HepG2 (cell line): ENCODE data around the gene AHCYL2. TPM values are rescaled to one million over a fixed set of nuclear protein-coding genes. Genes with fewer than 3 reads are reported as not detected.
A peak's percentile ranks its signal among the peaks of the same experiment; 100 is the strongest.

Experiments used
- HDAC2 ChIP-seq: sonication (generic); formaldehyde crosslinking; IDR thresholded peaks from 2 replicates; pipeline ENCODE4 v1.4.0; 2020; ENCODE audit warnings: missing genetic modification reagents
- NR1H2 ChIP-seq: sonication (generic); formaldehyde crosslinking; IDR thresholded peaks from 2 replicates; pipeline ENCODE4 v1.8.1; 2022; ENCODE audit warnings: low read depth, missing genetic modification reagents, borderline replicate concordance
- RFXAP ChIP-seq: sonication (generic); formaldehyde crosslinking; IDR thresholded peaks from 2 replicates; pipeline ENCODE4 v1.4.0; 2020; ENCODE audit warnings: missing genetic modification reagents, borderline replicate concordance
- RXRA ChIP-seq: sonication (generic); formaldehyde crosslinking; IDR thresholded peaks from 2 replicates; pipeline ENCODE4 v1.5.1; 2020; ENCODE audit warnings: missing genetic modification reagents
- SIN3A ChIP-seq: IDR thresholded peaks from 2 replicates; pipeline ENCODE4 v1.6.1; 2011; ENCODE audit warnings: low read depth, mild to moderate bottlenecking, control low read depth, low read length, borderline replicate concordance
- SP1 ChIP-seq, 2 experiments: fragments of 450-650 bp in 1 of 2; sonication (generic) in 1 of 2; formaldehyde crosslinking in 1 of 2; IDR thresholded peaks; 2 replicates each; pipeline versions ENCODE4 v1.4.0 to v1.6.1; 2016 to 2020; ENCODE audit warnings: missing genetic modification reagents in 1 of 2
- STAG1 ChIP-seq: sonication (generic); formaldehyde crosslinking; IDR thresholded peaks from 2 replicates; pipeline ENCODE4 v1.4.0; 2020; ENCODE audit warnings: missing genetic modification reagents
- XRCC5 ChIP-seq: fragments of 200-400 bp; formaldehyde crosslinking; optimal IDR thresholded peaks from 2 replicates; pipeline ENCODE3; 2017; ENCODE audit warnings: mild to moderate bottlenecking, low read length
- ZBTB7B ChIP-seq: sonication (generic); formaldehyde crosslinking; IDR thresholded peaks from 2 replicates; pipeline ENCODE4 v1.4.0; 2020; ENCODE audit warnings: missing genetic modification reagents
- ZKSCAN8 ChIP-seq: IDR thresholded peaks from 2 replicates; pipeline ENCODE4 v1.6.1; 2016; ENCODE audit warnings: borderline replicate concordance, missing genetic modification reagents, missing compliant biosample characterization
- ZNF263 ChIP-seq: sonication (generic); formaldehyde crosslinking; IDR thresholded peaks from 2 replicates; pipeline ENCODE4 v1.4.0; 2020; ENCODE audit warnings: missing genetic modification reagents
- ZNF672 ChIP-seq: sonication (generic); formaldehyde crosslinking; IDR thresholded peaks from 2 replicates; pipeline ENCODE4 v1.8.1; 2022; ENCODE audit warnings: missing genetic modification reagents
- ZNF674 ChIP-seq: sonication (generic); formaldehyde crosslinking; IDR thresholded peaks from 2 replicates; pipeline ENCODE4 v1.5.0; 2020; ENCODE audit warnings: low read depth, mild to moderate bottlenecking, missing genetic modification reagents
- ZNF747 ChIP-seq: sonication (generic); formaldehyde crosslinking; IDR thresholded peaks from 2 replicates; pipeline ENCODE4 v1.8.1; 2023; ENCODE audit warnings: missing genetic modification reagents, mild to moderate bottlenecking, borderline replicate concordance
- polyA plus RNA-seq, 8 experiments: library from polyadenylated mRNA; depleted of rRNA in 3 of 8; stranded (reverse) in 7 of 8; unstranded in 1 of 8; fragments of >200 nt; fragmentation: Illumina TruSeq in 4 of 8; extraction: Trizol in 4 of 8; gene quantifications; 2 replicates each; pipeline versions ENCODE4 v1.2.1 to v1.2.3, GENCODE V29; 2011 to 2016; ENCODE audit warnings: low read depth in 4 of 8, missing spikeins in 1 of 8, mixed read lengths in 1 of 8; ENCODE audit not compliant: insufficient read depth in 1 of 8
- total RNA-seq, 5 experiments: library from RNA; depleted of rRNA; stranded (reverse); fragments of >200 nt; fragmentation: Illumina TruSeq; extraction: Trizol; gene quantifications; 2 replicates each; pipeline ENCODE4 v1.2.3, GENCODE V29; 2016; ENCODE audit warnings: low read depth in 1 of 5
- TF ChIP-seq, protein P1 (sequence below), 2 experiments: sonication (generic) in 1 of 2; formaldehyde crosslinking in 1 of 2; IDR thresholded peaks; 2 replicates each; pipeline versions ENCODE4 v1.4.0 to v1.6.1; 2018 to 2020; ENCODE audit warnings: missing genetic modification reagents in 2 of 2, borderline replicate concordance in 1 of 2, low read depth in 1 of 2, mild to moderate bottlenecking in 1 of 2, missing biosample characterization in 1 of 2
- TF ChIP-seq, protein P2 (sequence below): sonication (generic); formaldehyde crosslinking; IDR thresholded peaks from 2 replicates; pipeline ENCODE4 v1.9.0; 2021; ENCODE audit warnings: missing genetic modification reagents, borderline replicate concordance
- TF ChIP-seq, protein P3 (sequence below): sonication (generic); formaldehyde crosslinking; IDR thresholded peaks from 2 replicates; pipeline ENCODE4 v1.4.0; 2020; ENCODE audit warnings: missing genetic modification reagents, mild to moderate bottlenecking, borderline replicate concordance
- TF ChIP-seq, protein P4 (sequence below): sonication (generic); formaldehyde crosslinking; IDR thresholded peaks from 2 replicates; pipeline ENCODE4 v1.4.0; 2020; ENCODE audit warnings: missing genetic modification reagents
- TF ChIP-seq, protein P5 (sequence below): sonication (generic); formaldehyde crosslinking; IDR thresholded peaks from 2 replicates; pipeline ENCODE4 v1.8.0; 2022; ENCODE audit warnings: low read depth, missing genetic modification reagents
- TF ChIP-seq, protein P6 (sequence below): IDR thresholded peaks from 2 replicates; pipeline ENCODE4 v1.6.1; 2016; ENCODE audit warnings: mild to moderate bottlenecking, missing biosample characterization, missing genetic modification reagents

Gene AHCYL2
- total and polyA plus RNA-seq, 2 of the 13 experiments (the other 11 are each of a cell fraction or from before 2014, with no cell fraction given): 9.5 to 14.7 TPM

DNA sequence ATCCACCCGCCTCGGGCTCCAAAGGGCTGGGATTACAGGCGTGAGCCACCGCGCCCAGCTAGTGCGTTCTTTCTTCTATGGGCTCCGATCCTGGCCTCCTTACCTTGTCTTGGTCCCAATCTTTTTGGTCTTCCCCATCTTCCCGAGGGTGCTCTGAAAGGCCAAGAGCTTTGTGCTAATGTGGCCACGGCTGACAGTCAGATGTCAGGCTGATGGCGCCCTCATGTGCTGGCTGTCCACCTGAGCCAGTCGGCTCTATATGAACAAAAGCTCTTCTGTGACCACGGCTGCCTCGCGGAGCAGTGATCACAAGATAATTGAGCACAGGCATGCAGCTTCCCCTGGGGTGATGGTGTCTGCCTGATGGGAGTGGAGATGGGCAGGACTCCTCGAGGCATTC, 11.0 kb upstream of the AHCYL2 start (continued):
- TF ChIP-seq, protein P1, sequence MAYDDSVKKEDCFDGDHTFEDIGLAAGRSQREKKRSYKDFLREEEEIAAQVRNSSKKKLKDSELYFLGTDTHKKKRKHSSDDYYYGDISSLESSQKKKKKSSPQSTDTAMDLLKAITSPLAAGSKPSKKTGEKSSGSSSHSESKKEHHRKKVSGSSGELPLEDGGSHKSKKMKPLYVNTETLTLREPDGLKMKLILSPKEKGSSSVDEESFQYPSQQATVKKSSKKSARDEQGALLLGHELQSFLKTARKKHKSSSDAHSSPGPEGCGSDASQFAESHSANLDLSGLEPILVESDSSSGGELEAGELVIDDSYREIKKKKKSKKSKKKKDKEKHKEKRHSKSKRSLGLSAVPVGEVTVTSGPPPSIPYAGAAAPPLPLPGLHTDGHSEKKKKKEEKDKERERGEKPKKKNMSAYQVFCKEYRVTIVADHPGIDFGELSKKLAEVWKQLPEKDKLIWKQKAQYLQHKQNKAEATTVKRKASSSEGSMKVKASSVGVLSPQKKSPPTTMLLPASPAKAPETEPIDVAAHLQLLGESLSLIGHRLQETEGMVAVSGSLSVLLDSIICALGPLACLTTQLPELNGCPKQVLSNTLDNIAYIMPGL (CRISPR knock-in tag; IDR thresholded peaks at IDR 0.05; ENCODE audit: borderline replicate concordance in 1 of 2, low read depth in 1 of 2): peak; percentile 47 to 58; a peak in 2 of 4 replicates
- no peak for TF ChIP-seq ZNF672 (CRISPR knock-in tag)
- no peak for TF ChIP-seq SP1 (IDR thresholded peaks at IDR 0.05)
- no peak for TF ChIP-seq SP1 (CRISPR knock-in tag; IDR thresholded peaks at IDR 0.05)
- TF ChIP-seq, protein P2, sequence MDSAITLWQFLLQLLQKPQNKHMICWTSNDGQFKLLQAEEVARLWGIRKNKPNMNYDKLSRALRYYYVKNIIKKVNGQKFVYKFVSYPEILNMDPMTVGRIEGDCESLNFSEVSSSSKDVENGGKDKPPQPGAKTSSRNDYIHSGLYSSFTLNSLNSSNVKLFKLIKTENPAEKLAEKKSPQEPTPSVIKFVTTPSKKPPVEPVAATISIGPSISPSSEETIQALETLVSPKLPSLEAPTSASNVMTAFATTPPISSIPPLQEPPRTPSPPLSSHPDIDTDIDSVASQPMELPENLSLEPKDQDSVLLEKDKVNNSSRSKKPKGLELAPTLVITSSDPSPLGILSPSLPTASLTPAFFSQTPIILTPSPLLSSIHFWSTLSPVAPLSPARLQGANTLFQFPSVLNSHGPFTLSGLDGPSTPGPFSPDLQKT (CRISPR knock-in tag): no peak
- TF ChIP-seq, protein P3, sequence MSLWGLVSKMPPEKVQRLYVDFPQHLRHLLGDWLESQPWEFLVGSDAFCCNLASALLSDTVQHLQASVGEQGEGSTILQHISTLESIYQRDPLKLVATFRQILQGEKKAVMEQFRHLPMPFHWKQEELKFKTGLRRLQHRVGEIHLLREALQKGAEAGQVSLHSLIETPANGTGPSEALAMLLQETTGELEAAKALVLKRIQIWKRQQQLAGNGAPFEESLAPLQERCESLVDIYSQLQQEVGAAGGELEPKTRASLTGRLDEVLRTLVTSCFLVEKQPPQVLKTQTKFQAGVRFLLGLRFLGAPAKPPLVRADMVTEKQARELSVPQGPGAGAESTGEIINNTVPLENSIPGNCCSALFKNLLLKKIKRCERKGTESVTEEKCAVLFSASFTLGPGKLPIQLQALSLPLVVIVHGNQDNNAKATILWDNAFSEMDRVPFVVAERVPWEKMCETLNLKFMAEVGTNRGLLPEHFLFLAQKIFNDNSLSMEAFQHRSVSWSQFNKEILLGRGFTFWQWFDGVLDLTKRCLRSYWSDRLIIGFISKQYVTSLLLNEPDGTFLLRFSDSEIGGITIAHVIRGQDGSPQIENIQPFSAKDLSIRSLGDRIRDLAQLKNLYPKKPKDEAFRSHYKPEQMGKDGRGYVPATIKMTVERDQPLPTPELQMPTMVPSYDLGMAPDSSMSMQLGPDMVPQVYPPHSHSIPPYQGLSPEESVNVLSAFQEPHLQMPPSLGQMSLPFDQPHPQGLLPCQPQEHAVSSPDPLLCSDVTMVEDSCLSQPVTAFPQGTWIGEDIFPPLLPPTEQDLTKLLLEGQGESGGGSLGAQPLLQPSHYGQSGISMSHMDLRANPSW (CRISPR knock-in tag): no peak
- TF ChIP-seq HDAC2 (CRISPR knock-in tag): peak; percentile 54; the same call in 1 of the 2 replicates
- TF ChIP-seq ZBTB7B (CRISPR knock-in tag): 0 out of 2 replicates have a peak, but pooled peaks have one; percentile 40
- TF ChIP-seq ZKSCAN8 (CRISPR knock-in tag): no peak
- TF ChIP-seq, protein P4, sequence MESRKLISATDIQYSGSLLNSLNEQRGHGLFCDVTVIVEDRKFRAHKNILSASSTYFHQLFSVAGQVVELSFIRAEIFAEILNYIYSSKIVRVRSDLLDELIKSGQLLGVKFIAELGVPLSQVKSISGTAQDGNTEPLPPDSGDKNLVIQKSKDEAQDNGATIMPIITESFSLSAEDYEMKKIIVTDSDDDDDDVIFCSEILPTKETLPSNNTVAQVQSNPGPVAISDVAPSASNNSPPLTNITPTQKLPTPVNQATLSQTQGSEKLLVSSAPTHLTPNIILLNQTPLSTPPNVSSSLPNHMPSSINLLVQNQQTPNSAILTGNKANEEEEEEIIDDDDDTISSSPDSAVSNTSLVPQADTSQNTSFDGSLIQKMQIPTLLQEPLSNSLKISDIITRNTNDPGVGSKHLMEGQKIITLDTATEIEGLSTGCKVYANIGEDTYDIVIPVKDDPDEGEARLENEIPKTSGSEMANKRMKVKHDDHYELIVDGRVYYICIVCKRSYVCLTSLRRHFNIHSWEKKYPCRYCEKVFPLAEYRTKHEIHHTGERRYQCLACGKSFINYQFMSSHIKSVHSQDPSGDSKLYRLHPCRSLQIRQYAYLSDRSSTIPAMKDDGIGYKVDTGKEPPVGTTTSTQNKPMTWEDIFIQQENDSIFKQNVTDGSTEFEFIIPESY (CRISPR knock-in tag): peak; percentile 84
- TF ChIP-seq, protein P5, sequence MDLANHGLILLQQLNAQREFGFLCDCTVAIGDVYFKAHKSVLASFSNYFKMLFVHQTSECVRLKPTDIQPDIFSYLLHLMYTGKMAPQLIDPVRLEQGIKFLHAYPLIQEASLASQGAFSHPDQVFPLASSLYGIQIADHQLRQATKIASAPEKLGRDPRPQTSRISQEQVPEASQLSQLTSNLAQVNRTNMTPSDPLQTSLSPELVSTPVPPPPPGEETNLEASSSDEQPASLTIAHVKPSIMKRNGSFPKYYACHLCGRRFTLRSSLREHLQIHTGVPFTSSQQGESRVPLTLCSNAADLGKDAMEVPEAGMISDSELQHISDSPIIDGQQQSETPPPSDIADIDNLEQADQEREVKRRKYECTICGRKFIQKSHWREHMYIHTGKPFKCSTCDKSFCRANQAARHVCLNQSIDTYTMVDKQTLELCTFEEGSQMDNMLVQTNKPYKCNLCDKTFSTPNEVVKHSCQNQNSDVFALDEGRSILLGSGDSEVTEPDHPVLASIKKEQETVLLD (CRISPR knock-in tag): no peak
- no peak for TF ChIP-seq SIN3A
- TF ChIP-seq RFXAP: peak; percentile 36; the same call in 1 of the 2 replicates
- peak; percentile 93 for TF ChIP-seq STAG1 (CRISPR knock-in tag)
- peak; percentile 89 for TF ChIP-seq ZNF263 (CRISPR knock-in tag)
- TF ChIP-seq, protein P6, sequence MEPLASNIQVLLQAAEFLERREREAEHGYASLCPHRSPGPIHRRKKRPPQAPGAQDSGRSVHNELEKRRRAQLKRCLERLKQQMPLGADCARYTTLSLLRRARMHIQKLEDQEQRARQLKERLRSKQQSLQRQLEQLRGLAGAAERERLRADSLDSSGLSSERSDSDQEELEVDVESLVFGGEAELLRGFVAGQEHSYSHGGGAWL (CRISPR knock-in tag): peak; percentile 57; the same call in 1 of the 2 replicates
- no peak for TF ChIP-seq RXRA (CRISPR knock-in tag)
- 0 out of 2 replicates have a peak, but pooled peaks have one; percentile 21 for TF ChIP-seq ZNF747 (CRISPR knock-in tag)
- peak; percentile 70 for TF ChIP-seq XRCC5
- no peak for TF ChIP-seq NR1H2 (CRISPR knock-in tag)
- TF ChIP-seq ZNF674 (CRISPR knock-in tag): no peak
